ENCODE measurements around the gene FLRT2.

Gene FLRT2

DNA sequence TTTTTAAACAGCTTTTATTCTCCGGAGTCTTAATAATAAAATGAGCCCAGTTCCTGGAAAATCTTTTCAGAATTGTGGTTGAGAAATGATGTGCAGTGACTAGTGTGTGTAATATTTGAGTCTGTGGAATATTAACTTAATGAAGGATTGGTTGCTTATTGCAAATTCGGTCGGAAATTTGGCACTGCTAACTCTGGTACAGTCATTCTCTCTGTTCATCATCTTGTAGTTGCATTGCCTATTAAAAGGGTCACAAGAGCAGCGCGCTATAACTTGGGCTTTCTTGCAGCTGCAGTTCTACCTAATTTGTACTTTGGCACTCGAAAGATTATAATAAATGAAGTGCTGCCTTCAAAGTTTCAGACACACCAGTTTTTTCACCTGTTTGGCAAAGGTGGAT lies 146.0 kb downstream of the FLRT2 start:
- no peak for DNase-seq

DNA sequence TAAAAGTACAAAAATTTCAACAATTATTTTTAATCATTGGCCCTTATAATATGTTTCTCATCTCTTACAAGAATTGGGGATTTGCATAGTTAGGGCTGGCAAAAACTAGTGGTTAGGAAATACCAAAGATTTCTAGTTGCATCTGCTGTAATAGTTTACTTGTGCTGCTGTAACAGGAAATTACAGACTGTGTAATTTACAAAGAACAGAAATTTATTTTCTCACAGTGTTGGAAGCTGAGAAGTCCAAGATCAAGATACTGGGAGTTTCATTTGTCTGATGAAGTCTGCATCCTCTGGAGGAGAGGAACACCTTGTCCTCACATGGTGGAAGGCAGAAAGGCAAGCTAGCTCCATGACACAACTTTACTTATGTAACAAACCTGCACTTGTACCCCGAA lies 157.0 kb downstream of the FLRT2 start:
- no peak for DNase-seq

DNA sequence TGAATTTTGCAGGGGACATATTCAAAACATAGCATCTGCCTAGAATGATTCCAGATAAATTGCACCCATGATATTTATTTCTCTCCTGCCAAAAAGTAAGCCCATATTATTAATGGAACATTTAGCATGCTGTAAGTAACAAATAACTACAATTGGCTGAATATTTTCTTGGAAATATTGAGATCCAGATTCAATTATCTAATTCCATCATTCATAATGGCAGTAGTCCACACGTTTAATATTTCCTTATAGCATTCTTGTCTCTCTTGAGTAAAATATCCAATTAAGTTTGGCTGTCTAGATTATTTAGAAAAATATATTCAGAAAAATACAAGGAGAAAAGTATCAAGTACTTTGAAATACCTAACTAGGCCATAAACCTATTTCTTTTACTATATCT lies 157.5 kb downstream of the FLRT2 start:
- no peak for DNase-seq

DNA sequence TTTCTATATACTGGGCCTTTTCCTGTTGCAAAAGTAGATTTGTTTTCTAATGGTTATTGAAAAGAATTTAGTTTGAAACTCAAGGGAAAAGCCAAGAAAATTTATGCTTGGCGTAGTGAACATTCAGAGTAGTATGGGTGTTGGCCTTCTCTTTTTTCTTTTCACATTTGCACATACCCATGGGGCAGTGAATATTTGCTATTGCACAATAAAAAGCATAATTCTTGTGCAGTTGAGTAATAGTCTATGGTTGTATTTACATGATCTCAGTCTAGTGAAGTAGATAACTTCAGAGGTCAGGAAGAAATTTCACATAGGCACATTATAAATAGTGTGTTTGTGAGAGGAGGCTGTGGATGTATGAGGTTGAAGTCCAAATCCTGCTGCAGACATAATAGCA lies 158.1 kb downstream of the FLRT2 start:
- DNase-seq: no peak

DNA sequence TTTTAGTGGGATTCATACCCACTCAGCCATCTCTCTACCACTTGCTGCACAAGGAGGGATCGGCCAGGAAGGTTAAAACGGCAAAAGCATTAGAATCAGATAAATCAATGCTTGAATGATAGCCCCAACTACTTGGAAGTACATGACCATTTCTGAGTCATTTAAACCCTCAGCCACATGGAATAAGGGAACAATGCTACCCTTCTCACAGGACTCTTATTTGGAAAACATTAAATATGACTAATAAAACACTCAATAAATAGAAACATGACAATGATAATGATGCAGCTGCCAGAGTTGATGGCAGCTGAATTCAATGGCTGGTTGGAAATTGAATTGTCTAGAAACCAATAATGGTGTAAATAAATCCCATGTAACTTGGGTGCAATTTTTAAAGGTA lies 165.4 kb downstream of the FLRT2 start:
- DNase-seq: no peak

DNA sequence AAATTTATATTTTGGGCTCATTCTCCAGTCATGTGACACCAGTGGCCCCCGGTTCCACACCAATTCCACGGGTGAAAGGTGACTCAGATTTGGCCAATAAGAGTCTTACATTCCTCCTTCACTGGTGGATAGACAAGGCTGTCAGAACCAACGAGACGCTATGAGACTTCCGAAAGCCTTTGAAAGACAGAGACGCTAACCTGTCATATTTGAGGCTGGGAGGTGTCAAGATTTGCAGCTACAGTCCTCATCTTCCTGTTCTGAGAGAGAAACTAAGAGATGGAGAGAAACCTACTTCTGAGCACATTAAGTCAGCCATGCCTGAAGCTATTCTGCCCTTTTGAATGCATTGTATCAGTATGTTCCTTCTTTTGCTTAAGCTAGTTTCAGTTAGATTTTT lies 171.2 kb downstream of the FLRT2 start:
- no peak for DNase-seq

DNA sequence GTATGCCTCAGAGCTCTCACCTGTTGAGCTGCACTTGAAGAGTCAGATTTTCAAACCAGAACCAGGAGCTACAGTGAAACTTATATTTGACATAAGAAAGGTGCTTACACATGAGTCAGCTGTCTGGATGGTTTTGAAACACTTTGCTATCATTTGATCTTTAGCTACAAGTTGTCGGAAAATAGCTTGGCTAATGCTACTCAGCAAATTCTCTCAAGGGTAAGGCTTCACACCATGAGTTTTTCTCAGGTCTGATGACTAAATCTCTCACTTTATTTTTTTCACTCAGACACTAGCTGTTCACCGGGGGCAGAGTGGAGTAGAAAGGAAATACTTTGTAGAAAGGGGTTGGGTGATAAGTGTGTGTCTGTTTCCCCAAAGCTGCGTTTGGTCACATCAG lies 171.8 kb downstream of the FLRT2 start:
- DNase-seq: no peak

DNA sequence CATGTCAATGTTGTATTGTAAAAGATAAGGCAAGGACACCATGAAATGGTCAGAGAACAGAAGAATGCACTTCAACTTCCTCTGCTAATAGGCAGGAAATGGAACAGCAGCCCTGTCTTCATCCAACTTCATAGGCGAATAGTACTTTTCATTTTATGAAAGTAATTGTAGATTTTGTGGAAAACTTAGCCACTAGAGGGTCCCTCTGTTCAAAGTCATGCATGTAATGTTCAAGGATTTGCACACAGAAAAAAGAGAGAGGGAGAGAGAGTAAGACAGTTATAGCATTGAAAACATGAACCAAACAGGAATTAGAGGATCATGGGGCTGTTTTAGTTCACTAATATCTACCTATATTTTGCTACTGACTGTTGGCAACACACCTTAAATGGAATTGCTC lies 172.2 kb downstream of the FLRT2 start:
- no peak for DNase-seq

DNA sequence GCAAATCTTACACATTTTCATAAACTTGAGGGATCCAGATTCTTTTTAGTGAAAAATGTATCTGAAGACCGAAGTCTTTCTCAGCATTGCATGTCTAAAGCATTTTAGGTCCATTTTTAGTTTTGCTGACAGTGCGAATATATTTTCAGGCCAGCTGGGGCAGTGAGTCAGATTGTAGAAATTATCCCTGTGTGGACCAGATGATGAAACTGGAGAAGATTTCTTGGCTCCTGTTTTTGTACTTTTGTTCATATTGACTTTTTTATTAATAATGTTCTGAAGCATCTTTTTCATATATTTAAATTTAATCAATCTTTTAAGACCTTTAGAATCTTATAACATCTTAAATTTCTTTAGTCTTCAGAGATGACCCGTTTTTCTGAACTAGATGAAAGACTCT lies 173.1 kb downstream of the FLRT2 start:
- DNase-seq: no peak

Measured in stimulated activated CD4-positive, alpha-beta T cell treated with anti-CD3 and anti-CD28 coated beads, Interleukin-4, amount 100 ng/mL, for 24 hours (primary cell).